Stimulated activated CD4-positive, alpha-beta T cell treated with anti-CD3 and anti-CD28 coated beads, Interleukin-4, amount 100 ng/mL, for 4 hours (primary cell): ENCODE results near the gene FAM120C.

Experiments used
- DNase-seq, 2 experiments: peaks; one replicate each; pipeline ENCODE4 v3.0.0-alpha.2; 2020

The FAM120C gene

DNA sequence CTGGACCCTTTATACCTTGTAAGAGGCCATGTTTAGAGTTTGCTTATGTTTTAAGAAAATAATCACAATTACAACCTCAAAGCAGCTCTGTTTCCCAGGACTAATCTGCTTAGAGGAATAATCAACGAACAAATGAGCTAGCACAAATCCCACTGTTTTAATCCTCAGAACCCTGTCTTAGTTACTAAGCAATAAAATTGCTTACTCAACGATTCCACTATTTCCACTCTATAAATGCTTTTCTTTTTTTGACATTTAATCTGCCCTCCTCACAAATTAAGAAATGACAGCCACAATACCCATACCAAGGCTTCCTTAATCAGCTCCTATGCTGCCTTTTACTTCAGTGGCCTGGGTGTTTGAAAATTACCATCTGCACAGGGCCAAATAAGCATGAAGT lies 48.8 kb downstream of the FAM120C start:
- DNase-seq: no peak

DNA sequence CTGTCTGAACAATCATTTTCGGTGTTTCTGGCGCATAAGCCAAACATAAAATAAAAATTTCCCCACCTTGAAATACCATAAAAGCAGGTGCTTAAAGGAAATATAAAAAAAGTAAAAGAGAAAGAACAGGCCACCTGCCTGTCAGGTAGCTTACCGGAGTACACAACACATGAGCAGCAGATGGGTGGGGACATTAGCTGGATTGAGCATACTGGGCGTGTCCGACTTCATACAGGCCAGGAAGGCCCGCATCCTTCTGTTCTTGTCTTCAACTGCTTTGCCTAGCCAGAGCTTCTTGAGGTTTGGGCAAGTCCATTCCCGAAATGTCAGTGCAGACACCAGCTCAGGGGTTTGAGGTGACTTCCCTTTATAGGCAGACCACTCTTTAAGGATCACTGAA lies 66.7 kb downstream of the FAM120C start:
- no peak for DNase-seq

- DNase-seq: no peak
These were observed 89.5 kb downstream of the FAM120C start for GRCh38 chrX:54093571-54093970.

- no peak for DNase-seq
These were observed 89.9 kb downstream of the FAM120C start for GRCh38 chrX:54093159-54093558.

DNA sequence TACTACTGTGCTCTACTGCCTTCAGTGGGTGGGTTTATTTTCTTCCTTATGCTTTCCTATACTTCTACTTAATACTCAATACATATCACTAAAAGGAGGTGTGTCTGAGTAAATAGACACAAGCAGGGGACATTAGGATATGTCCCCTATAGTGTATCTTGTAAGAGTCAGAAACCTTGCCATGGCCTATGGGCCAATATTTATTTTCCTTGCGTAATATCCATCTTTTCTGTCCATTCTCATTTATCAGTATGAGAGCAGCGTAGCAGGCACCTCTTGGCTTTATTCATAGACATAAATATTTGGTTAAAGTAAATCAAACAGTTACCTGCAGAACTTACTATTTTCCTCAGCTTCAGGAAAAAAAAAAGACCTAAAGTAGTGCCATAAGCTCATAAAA lies 92.2 kb downstream of the FAM120C start:
- no peak for DNase-seq

- no peak for DNase-seq
These were observed 93.9 kb downstream of the FAM120C start for GRCh38 chrX:54089191-54089590.

GRCh38 chrX:54087661-54088060 lies 95.4 kb downstream of the FAM120C start:
- no peak for DNase-seq

- no peak for DNase-seq
These were observed 97.4 kb downstream of the FAM120C start for GRCh38 chrX:54085666-54086065.

GRCh38 chrX:54076903-54077302 lies 106.2 kb downstream of the FAM120C start:
- no peak for DNase-seq

DNA sequence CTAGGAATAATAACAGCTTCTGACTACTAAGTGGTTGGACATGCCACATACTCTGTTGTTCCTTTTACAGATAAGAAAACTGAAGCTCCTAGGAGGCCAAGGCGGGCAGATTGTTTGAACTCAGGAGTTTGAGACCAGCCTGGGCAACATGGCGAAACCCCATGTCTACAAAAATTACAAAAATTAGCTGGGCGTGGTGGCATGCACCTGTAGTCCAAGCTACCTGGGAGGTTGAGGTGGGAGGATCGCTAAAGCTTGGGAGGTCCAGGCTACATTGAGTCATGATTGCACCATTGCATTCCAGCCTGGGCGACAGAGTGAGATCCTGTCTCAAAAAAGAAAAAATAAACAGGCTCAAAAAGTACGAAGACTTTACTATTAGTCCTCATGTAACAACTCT lies 108.2 kb downstream of the FAM120C start:
- no peak for DNase-seq

DNA sequence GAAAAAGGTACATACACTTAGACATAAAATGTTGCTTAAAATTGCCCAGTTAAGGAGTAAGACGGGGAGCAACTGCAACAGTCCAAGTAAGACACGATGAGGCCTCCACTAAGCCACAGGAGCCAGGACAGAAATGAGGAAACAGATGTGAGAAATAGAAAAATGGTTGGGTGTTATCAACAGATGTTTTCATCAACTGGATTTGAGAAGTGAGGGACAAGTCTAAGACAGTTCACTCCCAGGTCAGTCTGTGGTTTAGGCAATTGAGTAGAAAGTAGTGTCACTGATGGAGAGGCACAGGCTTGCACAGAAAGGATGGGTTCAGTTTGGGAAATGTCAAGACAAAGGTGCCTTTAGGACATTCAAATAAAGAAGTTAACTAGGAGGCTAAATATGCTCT lies 115.3 kb downstream of the FAM120C start:
- no peak for DNase-seq

DNA sequence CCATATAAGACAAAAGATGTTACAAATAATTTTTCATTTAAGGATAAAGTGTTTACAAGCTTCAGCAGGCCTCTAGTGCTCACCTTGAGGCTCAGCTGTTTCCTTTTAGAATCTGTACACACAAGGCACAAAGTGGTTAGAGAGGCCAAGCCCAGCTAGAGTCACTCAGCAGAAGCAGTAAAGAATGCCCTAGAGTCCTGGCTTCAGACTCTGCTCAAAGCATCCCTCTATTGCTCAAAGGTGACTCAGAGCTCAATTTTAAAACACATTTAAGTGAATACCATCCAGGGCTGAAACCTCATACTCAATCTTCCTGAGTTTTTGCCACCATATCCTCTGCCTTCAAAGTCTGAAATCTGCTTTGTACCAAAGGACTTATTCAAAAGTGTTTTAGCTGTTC lies 116.2 kb downstream of the FAM120C start:
- DNase-seq: no peak

- DNase-seq: no peak
These were observed 118.5 kb downstream of the FAM120C start for GRCh38 chrX:54064564-54064963.

- no peak for DNase-seq
These were observed 119.7 kb downstream of the FAM120C start for GRCh38 chrX:54063361-54063760.

GRCh38 chrX:54049801-54050200 lies 133.3 kb downstream of the FAM120C start:
- no peak for DNase-seq

- DNase-seq: no peak
These were observed 134.6 kb downstream of the FAM120C start for GRCh38 chrX:54048412-54048811.

GRCh38 chrX:54045563-54046228 lies 137.4 kb downstream of the FAM120C start:
- DNase-seq: no peak

GRCh38 chrX:54044877-54045338 lies 138.1 kb downstream of the FAM120C start:
- DNase-seq: no peak

GRCh38 chrX:54044126-54044876 lies 138.8 kb downstream of the FAM120C start, which contains the start of gene PHF8:
PHF8 (minus strand) TSS chrX:54044473; CDS start chrX:54042728, 1,745 bp downstream.
- peak; percentile 90 to 94 for DNase-seq

GRCh38 chrX:54043541-54044125 lies 139.4 kb downstream of the FAM120C start:
- DNase-seq: peak in 1 of 2 experiments; percentile 17

- no peak for DNase-seq
These were observed 140.0 kb downstream of the FAM120C start for GRCh38 chrX:54043056-54043455.

DNA sequence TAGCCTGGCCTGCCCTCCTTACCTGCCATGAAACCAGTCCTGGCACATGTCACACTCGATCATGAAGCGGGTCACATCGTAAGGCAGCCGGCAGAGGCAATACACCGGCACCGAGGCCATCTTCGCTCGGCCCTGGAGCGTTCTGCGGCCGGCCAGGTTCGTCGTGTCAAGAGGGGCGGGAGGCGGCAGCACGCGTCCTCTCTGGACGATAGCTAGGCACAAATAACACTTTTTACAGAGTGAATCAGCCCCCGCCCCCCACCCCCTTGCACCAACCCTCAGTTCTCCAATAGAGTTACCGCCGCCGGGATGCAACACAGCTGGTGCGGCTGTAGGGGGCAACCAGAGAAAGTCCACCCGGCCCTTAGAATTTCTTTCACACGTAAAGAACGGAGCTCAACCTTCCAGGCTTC lies 140.4 kb downstream of the FAM120C start:
- peak; percentile 21 to 39 for DNase-seq

GRCh38 chrX:54030329-54030728 lies 152.7 kb downstream of the FAM120C start:
- DNase-seq: no peak
